ENCODE data around the gene ZNF507. TPM values are rescaled to one million over a fixed set of nuclear protein-coding genes. Genes with fewer than 3 reads are reported as not detected.

ZNF507 gene
- total RNA-seq, 1 donor from 2014 or later: 24.7 TPM

- DNase-seq: peak; percentile 73
- no peak overlapping the region for H3K4me3 Mint-ChIP-seq (ENCODE audit: unreplicated experiment)
- no peak overlapping the region for H3K27ac Mint-ChIP-seq (ENCODE audit: unreplicated experiment)
- H3K9me3 Mint-ChIP-seq (ENCODE audit: unreplicated experiment): peaks cover 4% of the 10 kb centered on the region
- H3K36me3 Mint-ChIP-seq (ENCODE audit: unreplicated experiment): no peaks in the 10 kb centered on the region
- H3K27me3 Mint-ChIP-seq (ENCODE audit: unreplicated experiment): peaks cover 3% of the 10 kb centered on the region
- peak; percentile 65 for TF ChIP-seq CTCF (IDR thresholded peaks at IDR 0.05; ENCODE audit: partially characterized antibody, unreplicated experiment)
- H3K4me1 Mint-ChIP-seq (ENCODE audit: low read depth, unreplicated experiment): no peaks in the 10 kb centered on the region
Measured at GRCh38 chr19:32339988-32340874, 5.2 kb upstream of the ZNF507 start.

- DNase-seq: no peak
- no peak for TF ChIP-seq CTCF (IDR thresholded peaks at IDR 0.05; ENCODE audit: partially characterized antibody, unreplicated experiment)
- Mint-ChIP-seq H3K27me3 (ENCODE audit: unreplicated experiment) (peaks cover 3% of the 10 kb centered on the region), H3K4me1 (ENCODE audit: low read depth, unreplicated experiment) (peaks cover 7% of the 10 kb centered on the region), H3K9me3 (ENCODE audit: unreplicated experiment) (peaks cover 4% of the 10 kb centered on the region), H3K4me3 (ENCODE audit: unreplicated experiment) (no peak overlapping the region), H3K36me3 (ENCODE audit: unreplicated experiment) (no peaks in the 10 kb centered on the region), H3K27ac (ENCODE audit: unreplicated experiment) (no peak overlapping the region)
Measured at GRCh38 chr19:32342695-32343094, 2.7 kb upstream of the ZNF507 start.

- Mint-ChIP-seq H3K9me3 (ENCODE audit: unreplicated experiment) (peaks cover 4% of the 10 kb centered on the region), H3K27ac (ENCODE audit: unreplicated experiment) (no peak overlapping the region), H3K36me3 (ENCODE audit: unreplicated experiment) (no peaks in the 10 kb centered on the region), H3K4me1 (ENCODE audit: low read depth, unreplicated experiment) (peaks cover 7% of the 10 kb centered on the region), H3K27me3 (ENCODE audit: unreplicated experiment) (peaks cover 3% of the 10 kb centered on the region), H3K4me3 (ENCODE audit: unreplicated experiment) (no peak overlapping the region)
- DNase-seq: no peak
- no peak for TF ChIP-seq CTCF (IDR thresholded peaks at IDR 0.05; ENCODE audit: partially characterized antibody, unreplicated experiment)
Measured at GRCh38 chr19:32343550-32344262, 1.7 kb upstream of the ZNF507 start.

- no peak for DNase-seq
- H3K4me1 Mint-ChIP-seq (ENCODE audit: low read depth, unreplicated experiment): peaks cover 9% of the 10 kb centered on the region
- H3K4me3 Mint-ChIP-seq (ENCODE audit: unreplicated experiment): peak overlapping the region; percentile 96
- H3K27ac Mint-ChIP-seq (ENCODE audit: unreplicated experiment): no peak overlapping the region
- TF ChIP-seq CTCF (IDR thresholded peaks at IDR 0.05; ENCODE audit: partially characterized antibody, unreplicated experiment): no peak
- peaks cover 3% of the 10 kb centered on the region for H3K27me3 Mint-ChIP-seq (ENCODE audit: unreplicated experiment)
- no peaks in the 10 kb centered on the region for H3K36me3 Mint-ChIP-seq (ENCODE audit: unreplicated experiment)
- peaks cover 4% of the 10 kb centered on the region for H3K9me3 Mint-ChIP-seq (ENCODE audit: unreplicated experiment)
Measured at GRCh38 chr19:32346901-32347300, 1.5 kb downstream of the ZNF507 start.

- H3K27ac Mint-ChIP-seq (ENCODE audit: unreplicated experiment): no peak overlapping the region
- H3K27me3 Mint-ChIP-seq (ENCODE audit: unreplicated experiment): peaks cover 3% of the 10 kb centered on the region
- H3K4me1 Mint-ChIP-seq (ENCODE audit: low read depth, unreplicated experiment): peaks cover 9% of the 10 kb centered on the region
- H3K9me3 Mint-ChIP-seq (ENCODE audit: unreplicated experiment): peaks cover 4% of the 10 kb centered on the region
- no peaks in the 10 kb centered on the region for H3K36me3 Mint-ChIP-seq (ENCODE audit: unreplicated experiment)
- TF ChIP-seq CTCF (IDR thresholded peaks at IDR 0.05; ENCODE audit: partially characterized antibody, unreplicated experiment): no peak
- H3K4me3 Mint-ChIP-seq (ENCODE audit: unreplicated experiment): no peak overlapping the region
- no peak for DNase-seq
Measured at GRCh38 chr19:32347573-32347972, 2.2 kb downstream of the ZNF507 start.
